GM19452 (cell line): Measurements from ENCODE around the gene ATP10A.
"Not testable (repeated sequence)": the region's sequence is repeated elsewhere in the genome, so short reads cannot be mapped to it uniquely, and the experiment has no call there.

Experiments used
- ATAC-seq: cut with Tn5 transposase; IDR thresholded peaks from one replicate; pipeline ENCODE4 v1.9.1; 2021; ENCODE audit not compliant: unreplicated experiment

The ATP10A gene

GRCh38 chr15:25667829-25668228 lies 195.3 kb downstream of the ATP10A start:
- no peak for ATAC-seq

DNA sequence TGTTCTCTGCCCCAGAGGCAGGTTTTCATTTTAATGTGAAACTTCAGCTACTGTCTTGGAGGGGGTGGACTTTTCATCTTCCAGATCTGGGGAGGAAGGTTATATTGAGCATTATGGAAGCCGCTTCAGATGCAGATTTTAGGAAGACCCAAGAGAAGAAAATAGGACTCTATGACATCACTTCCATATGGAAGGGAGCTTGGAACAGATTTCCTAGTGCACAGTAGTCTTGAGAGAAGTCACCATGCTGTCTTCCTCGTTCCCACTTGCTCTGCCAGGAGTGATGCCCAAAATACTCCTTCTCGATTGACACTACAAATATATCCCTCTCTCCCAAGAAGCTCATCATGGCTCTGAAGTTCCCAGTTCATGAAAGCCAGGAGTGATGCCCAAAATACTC lies 197.2 kb downstream of the ATP10A start:
- ATAC-seq = no peak

DNA sequence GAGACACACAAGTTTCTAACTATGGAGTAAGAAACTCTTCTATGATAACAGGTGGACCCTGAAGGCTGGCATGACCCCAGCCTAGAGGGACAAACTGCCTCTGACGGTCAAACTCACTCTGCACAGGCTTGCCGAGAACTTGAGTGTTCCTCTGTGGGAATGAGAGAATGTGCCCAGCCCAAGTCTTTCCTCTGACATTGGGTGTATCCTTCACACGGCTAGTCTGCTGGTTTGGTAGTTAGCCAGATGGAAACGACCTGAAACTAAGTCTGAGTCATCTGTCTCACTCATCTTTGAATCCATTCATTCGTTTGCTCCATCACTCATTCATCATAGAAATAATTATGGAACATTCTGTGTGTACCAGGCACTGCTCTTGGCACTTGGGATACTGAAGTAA lies 198.4 kb downstream of the ATP10A start:
- no peak for ATAC-seq

DNA sequence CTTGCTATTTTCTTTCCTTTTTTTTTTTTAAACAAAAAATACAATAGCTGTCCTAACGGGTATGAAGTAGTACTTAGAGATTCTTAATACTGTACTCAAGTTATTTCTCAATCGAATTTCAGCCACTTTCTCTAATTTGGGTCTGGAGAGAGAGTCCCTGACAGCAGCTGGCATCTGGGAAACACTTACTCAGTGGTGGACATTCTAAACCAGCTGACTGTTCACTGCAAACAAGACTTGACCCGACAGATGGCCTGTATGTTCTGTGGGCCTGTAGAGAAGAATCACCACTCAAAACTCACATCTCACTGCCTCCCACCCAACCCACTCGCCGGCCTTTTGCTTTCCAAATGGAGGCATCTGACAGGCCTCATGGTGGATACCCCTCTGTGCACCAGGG lies 199.6 kb downstream of the ATP10A start:
- ATAC-seq = no peak

- ATAC-seq = no peak
Observed at GRCh38 chr15:25661898-25662297, 201.2 kb downstream of the ATP10A start.

- ATAC-seq = no peak
Observed at GRCh38 chr15:25659251-25659650, 203.9 kb downstream of the ATP10A start.

- ATAC-seq = no peak
Observed at GRCh38 chr15:25658560-25658959, 204.6 kb downstream of the ATP10A start.

DNA sequence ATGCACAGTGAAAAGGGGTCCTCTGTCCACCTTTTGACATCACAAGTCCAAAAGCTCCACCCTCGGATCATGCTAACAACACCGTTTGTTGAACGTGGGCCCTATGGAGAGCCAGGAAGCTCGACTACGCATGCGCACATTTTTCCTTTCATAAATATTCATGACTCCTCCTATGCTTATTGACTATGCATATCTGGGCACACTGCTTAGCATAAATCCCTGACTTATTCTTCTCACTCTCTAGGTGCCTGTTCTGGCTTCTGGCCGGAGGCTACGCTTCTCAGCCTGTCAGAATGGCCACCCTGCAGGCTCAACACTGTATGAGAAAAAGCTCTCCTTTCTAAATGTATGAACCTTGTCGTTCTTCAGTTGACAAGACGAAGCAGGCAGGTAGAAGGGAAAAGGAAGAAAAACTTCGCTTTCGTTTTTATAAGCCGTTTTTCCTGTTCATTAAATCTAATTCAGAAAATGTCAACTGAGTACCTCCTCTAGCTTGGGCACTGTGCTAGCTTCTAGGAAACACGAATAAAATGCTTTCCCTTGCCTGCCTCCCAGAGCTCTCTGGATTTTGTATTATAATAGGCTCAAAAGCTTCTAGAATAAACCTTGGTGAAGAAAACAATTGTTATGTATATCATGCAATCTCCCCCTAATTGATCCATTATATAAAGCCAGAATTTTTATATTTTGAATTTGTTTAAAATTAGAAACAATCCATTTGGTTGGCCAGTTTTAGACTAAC lies 207.7 kb downstream of the ATP10A start:
- no peak for ATAC-seq

- ATAC-seq = no peak
Observed at GRCh38 chr15:25653371-25653770, 209.8 kb downstream of the ATP10A start.

- no peak for ATAC-seq
Observed at GRCh38 chr15:25652704-25653103, 210.4 kb downstream of the ATP10A start.

DNA sequence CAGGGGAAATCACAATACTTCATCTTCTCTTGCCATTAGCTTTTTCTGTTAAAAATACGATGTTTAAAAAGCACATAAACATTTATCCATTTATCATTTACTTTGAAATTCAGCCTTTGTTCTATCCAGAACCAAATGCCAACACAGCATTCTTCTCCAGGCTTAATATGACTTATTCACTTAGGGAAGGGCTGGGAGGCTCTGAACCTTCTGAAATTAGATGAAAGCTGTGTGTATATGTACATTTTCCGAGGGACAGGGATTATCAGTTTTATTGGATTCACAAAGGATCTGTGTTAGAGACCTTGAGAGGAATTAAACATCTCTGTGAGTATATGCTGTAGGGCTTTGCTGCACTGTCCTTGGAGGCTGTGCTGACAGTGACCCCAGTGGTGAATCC lies 213.7 kb downstream of the ATP10A start:
- no peak for ATAC-seq

- no peak for ATAC-seq
Observed at GRCh38 chr15:25643120-25643519, 220.0 kb downstream of the ATP10A start.

GRCh38 chr15:25641762-25642161 lies 221.4 kb downstream of the ATP10A start:
- ATAC-seq = no peak

GRCh38 chr15:25641361-25641760 lies 221.8 kb downstream of the ATP10A start:
- ATAC-seq = no peak

GRCh38 chr15:25640959-25641358 lies 222.2 kb downstream of the ATP10A start:
- ATAC-seq = not testable (repeated sequence)

GRCh38 chr15:25640381-25640780 lies 222.7 kb downstream of the ATP10A start:
- no peak for ATAC-seq

DNA sequence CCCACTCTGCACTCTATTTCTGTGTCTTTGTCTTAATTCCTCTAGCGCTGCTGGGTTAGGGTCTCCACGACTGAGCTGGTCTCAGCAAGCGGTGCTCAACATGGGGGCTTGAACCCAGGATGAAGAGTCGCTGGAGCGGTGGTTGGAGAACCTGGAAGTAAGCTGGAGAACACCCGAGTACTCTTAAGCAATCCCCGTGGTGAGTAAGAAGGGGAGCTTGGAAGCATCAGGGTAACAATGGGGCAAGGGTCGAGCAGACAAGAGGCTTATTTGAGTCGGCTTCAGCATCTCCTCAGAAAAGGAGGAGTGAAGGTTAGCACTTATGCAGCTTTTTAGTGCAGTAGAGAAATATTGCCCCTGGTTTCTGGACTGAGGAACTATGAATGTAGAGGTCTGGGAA lies 226.6 kb downstream of the ATP10A start:
- not testable (repeated sequence) for ATAC-seq

DNA sequence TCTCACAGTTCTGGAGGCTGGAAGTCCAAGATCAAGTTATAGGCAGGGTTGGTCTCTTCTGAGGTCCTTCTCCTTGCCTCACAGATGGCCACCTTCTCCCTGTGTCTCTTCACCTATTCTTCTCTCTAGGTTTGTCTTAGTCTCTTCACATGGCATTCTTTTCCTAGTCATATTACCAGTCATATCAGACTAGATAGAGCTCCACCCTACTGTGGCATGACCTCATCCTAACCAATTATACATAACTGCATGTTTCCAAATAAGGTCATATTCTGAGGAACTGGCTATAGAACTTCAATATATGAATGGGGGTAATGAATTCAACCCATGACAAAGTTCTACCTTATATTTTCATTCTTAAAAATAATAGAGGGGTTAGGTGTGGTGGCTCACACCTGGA lies 227.9 kb downstream of the ATP10A start:
- ATAC-seq = no peak

GRCh38 chr15:25633862-25634261 lies 229.3 kb downstream of the ATP10A start:
- ATAC-seq = no peak

GRCh38 chr15:25631971-25632370 lies 231.2 kb downstream of the ATP10A start:
- no peak for ATAC-seq
